T-helper 2 cell treated with Interferon-gamma antibody and Interleukin-4, amounts not matched to agents 100 ng/mL and 5 ng/mL, for 36 hours (primary cell): ENCODE data around the gene P4HA2. TPM values are rescaled to one million over a fixed set of nuclear protein-coding genes. Genes with fewer than 3 reads are reported as not detected.
"Not testable (repeated sequence)": the region's sequence is repeated elsewhere in the genome, so short reads cannot be mapped to it uniquely, and the experiment has no call there.

ENCODE experiments used
- intact Hi-C: fragments of 100-400 bp; cut with micrococcal nuclease; formaldehyde crosslinking; loops from one replicate; pipeline ENCODE4 v1.15.1; 2023
- total RNA-seq: library from RNA; stranded (reverse); gene quantifications from 2 replicates; pipeline ENCODE4 v1.2.3, GENCODE V29; 2022

The P4HA2 gene
- total RNA-seq, 1 donor from 2014 or later, result 16.8 TPM

DNA sequence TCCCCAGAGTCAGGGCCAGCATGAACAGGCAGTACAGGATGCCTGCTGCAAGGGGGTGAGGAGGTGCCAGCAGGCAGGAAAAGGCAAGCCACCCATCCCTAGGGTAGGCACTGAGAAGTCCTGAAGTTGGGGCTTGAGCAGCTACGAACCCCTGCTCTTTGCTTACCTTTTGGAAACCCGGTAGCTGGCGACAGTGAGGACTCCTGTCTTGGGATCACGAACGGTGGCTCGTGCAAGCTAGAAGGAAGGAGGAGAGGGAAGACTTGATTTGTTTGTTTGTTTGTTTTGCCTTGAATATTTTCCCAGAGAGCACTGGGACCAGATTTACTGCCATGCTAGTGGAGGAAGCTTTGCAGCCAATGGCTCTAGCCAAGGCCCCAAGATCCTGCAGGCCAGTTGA lies 23.7 kb downstream of the P4HA2 start:
- intact Hi-C loops, result no loop called here

GRCh38 chr5:132203464-132203818 lies 24.2 kb downstream of the P4HA2 start:
- intact Hi-C loops, result no loop called here

DNA sequence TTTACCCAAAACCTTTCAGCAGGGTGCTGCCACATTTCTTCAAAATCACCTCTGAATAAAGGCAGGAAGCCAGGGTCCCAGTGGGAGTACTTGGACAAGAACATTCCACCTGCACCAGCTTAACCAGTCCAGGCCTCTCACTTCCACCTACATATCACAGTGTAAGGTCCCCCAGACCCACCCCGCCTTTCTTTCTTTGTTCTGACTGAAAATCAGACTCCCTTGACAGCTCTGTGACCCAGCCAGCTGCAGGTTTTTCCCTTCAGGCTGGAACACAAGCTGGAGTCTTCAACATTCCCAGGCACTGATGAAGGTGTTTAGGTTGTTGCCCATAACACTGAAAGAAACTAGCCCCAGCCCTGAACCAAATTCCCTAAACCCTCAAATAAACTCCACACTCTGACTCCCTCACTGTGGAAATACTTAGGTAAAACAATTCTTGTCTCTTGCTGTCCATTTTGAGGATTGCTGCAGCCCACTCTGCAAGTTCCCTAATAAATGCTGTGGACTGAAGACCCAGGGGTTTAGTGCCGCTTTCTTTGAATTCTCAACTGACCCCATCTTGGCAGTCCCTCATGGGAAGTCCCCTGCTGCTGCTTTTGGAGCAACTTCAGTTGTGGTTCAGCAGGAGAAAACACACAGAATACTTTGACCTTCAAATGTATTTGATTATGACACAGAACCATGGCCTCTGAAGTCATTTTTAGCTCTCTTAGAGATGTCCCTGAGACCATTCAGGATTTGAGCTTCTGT lies 24.8 kb downstream of the P4HA2 start:
- intact Hi-C loops, result no loop called here

DNA sequence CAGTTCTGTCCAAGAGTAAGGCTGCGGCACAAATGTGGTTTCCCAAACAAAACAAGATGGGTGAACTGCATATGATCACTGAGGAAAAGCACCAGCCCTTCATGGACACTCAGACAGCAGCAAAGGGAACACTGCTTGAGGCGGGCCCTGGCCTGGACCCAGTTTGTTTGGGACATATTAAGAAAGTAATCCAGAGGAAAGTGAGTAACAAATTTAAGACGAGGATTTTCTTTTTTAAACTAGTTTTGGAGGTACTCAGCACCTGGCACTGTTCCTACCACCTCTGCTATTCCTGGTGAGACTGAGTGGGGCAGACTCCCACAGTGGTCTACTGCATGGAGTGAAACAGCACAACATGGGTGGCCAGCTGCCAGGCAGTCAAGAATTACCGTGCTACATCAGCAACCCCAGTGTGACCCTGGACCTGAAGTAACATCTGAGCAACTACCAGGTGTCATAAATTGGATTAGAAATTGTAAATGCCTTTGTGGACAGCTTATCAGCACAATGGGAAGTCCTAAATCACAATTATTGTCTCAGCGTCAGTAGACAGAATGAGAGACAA lies 28.5 kb downstream of the P4HA2 start:
- intact Hi-C loops, result no loop called here

- intact Hi-C loops, result no loop called here
These were observed 29.1 kb downstream of the P4HA2 start for GRCh38 chr5:132198571-132198970.

DNA sequence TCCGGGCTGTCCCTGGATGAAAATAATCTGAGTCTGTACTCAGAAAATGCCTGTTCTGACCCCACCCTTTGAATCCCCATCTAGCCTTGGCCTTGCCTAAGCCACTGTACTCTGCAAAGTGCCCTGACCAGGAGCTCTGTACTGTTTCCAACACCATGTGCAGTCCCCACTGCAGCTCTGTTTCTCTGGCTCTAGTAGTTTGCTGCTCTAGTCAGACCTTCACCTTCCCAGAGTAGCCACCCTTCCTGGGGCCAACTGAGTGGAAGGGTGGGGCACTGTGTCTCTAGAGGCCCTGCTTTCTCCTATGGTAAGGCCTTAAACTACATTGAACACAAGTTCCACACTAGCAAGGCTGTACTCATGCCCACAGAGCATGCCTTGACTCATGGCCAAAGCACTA lies 31.9 kb downstream of the P4HA2 start:
- intact Hi-C loops, result no loop called here

DNA sequence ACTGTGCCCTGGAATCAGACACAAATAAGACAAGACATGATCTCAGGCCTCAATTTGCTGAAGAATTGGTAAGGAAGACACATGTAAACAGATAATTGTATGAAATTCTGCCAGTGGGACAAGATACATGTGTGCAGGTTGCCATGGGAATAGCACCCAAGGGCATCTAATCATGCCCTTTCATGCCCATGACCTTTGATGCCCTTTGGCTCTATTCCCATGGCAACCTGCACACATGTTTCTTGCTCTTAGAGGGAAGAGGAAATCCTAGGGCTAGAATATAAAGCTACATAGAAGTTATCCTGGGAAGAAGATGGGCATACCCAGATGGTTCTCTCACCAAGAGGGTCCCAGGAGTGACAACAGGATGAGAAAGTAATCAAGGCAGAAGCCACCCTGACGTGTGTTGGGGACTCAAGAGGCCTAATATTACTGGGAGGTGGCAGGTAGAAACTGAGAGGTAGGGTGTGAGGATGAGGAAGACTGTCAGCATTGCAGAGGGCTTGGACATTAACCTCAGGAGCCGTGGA lies 34.4 kb downstream of the P4HA2 start:
- intact Hi-C loops, result no loop called here

- intact Hi-C loops, result no loop called here
These were observed 37.4 kb downstream of the P4HA2 start for GRCh38 chr5:132190161-132190817.

DNA sequence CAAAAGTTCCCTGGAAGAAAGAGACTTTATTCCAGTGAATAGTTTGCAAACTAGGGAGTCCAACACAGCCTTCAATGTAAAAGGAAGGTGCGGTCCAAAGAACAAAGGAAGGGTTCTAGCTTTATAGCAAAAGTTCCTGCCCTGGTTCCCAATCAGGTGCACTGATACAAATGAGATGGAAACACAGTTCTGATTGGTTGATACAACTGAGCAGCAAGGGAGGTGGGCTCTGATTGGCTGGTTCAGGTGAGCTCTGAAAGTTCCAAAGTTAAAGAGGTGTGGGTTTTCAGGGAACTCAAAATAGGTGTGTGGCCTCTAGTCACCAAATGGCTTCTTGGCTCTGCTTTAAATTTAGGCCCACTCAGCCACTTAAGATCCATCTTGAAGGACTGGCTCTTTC lies 43.1 kb downstream of the P4HA2 start:
- intact Hi-C loops, result loop anchor here (10.0 kb wide), 1 partner anchor 310 kb away; the partner anchor contains the start of gene IRF1

- intact Hi-C loops, result loop anchor here (10.0 kb wide), 1 partner anchor 311 kb away; the partner anchor contains the start of gene IRF1
These were observed 43.9 kb downstream of the P4HA2 start for GRCh38 chr5:132183723-132184122.

- intact Hi-C loops, result loop anchor here (10.0 kb wide), 1 partner anchor 312 kb away; the partner anchor contains the start of gene IRF1
These were observed 45.2 kb downstream of the P4HA2 start for GRCh38 chr5:132182359-132183040.

DNA sequence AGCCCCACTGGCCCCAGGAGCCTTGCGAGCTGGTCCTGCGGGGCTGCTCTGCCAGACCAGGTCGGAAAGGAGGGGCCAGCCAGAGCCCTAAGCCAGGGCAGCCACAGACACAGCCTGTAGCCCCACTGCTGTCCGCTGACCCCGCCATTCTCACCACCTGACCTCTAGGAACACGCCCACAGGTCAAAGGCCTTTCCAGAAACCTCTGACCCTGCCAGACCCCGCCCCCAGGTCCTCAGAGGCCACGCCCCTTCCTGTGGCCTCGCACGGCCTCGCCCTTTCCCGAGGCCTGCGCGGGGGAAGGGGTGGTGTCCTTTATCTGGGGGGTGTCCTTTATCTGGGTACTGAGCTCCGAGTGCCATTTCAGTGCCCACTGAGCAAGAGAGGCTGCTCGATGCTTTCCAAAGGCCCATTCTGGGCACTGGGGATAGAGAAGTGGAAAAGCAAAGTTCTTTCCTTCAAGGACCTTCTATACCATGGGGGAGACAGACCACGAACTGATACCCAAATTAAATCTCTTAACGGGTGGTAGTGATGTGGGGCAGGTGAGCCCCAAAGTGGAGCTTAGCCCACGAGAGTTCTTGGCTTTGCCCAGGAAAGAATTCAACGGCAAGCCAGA lies 46.5 kb downstream of the P4HA2 start:
- intact Hi-C loops, result loop anchor here (10.0 kb wide), 1 partner anchor 314 kb away; the partner anchor contains the start of gene IRF1

- intact Hi-C loops, result loop anchor here (10.0 kb wide), 1 partner anchor 315 kb away; the partner anchor contains the start of gene IRF1
These were observed 47.4 kb downstream of the P4HA2 start for GRCh38 chr5:132180134-132180745.

DNA sequence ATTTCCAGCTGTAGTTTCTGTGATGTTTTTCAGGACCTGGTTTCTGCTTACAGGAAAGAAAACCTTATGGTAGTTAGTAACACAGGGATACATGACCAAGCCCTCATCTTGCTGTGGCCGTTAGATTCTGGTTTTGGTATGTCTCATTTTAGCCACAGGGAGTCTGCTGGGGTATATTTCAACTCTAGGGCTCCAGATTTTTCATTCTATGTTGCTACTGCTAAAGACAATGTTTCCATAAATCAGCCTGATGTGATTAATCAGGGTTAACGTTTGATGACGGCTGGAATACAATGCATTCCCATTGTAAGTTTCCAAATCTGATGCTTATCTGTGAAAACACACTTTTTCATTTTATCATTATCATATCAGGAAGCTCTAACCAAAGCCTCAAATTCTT lies 48.2 kb downstream of the P4HA2 start:
- intact Hi-C loops, result loop anchor here (5.0 kb wide), 2 partner anchors 77 to 97 kb away; no protein-coding TSS in a partner anchor

- intact Hi-C loops, result loop anchor here (1.0 to 5.0 kb wide), 3 partner anchors 75 to 112 kb away; no protein-coding TSS in a partner anchor
These were observed 49.9 kb downstream of the P4HA2 start for GRCh38 chr5:132177691-132178149.

GRCh38 chr5:132176987-132177386 lies 50.7 kb downstream of the P4HA2 start:
- intact Hi-C loops, result loop anchor here (1.0 to 5.0 kb wide), 3 partner anchors 75 to 112 kb away; no protein-coding TSS in a partner anchor

DNA sequence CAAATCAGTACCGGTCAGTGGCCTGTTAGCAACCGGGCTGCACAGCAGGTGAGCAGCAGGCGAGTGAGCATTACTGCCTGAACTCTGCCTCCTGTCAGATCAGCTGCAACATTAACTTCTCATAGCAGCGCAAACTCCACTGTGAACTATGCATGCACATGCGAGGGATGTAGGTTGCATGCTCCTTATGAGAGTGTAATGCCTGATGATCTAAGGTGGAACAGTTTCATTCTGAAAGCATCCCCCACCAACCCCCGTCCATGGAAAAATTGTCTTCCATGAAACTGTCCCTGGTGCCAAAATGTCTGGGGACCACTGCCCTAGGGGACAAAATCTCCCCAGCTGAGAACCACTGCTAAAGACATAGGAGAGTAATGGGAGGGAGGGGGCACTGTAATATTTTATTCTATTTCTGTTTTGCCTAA lies 51.1 kb downstream of the P4HA2 start:
- intact Hi-C loops, result loop anchor here (5.0 kb wide), 2 partner anchors 74 to 94 kb away; no protein-coding TSS in a partner anchor

- intact Hi-C loops, result no loop called here
These were observed 64.7 kb downstream of the P4HA2 start for GRCh38 chr5:132162945-132163344.

- intact Hi-C loops, result not testable (repeated sequence)
These were observed 65.9 kb downstream of the P4HA2 start for GRCh38 chr5:132161574-132162326.
